ENCODE results near the gene ENTHD1. TPM values are rescaled to one million over a fixed set of nuclear protein-coding genes. Genes with fewer than 3 reads are reported as not detected.

Gene ENTHD1
- total RNA-seq, 1 experiment from 2014 or later: not detected

GRCh38 chr22:39923696-39924095, 30.1 kb upstream of the ENTHD1 start:
- POLR2A ChIA-PET: no interaction called here
- H3K9me3 ChIP-seq: no peaks in the 10 kb centered on the region
- intact Hi-C loops (cut with micrococcal nuclease; ENCODE audit: unreplicated experiment): no loop called here
- H3K27ac Mint-ChIP-seq (ENCODE audit: unreplicated experiment): no peak overlapping the region
- no peaks in the 10 kb centered on the region for H3K36me3 ChIP-seq (ENCODE audit: control insufficient read depth, insufficient read depth, low read length)
- CTCF ChIA-PET: interaction anchor here (0.6 kb wide), 1 partner anchor 14 kb away, joined by 3 read pairs; no protein-coding TSS in a partner anchor
- BruUV-seq (replicated peaks): no TSS peak
- H3K4me3 Mint-ChIP-seq (ENCODE audit: unreplicated experiment): no peak overlapping the region
- H3K4me1 Mint-ChIP-seq (ENCODE audit: low read depth, unreplicated experiment): no peaks in the 10 kb centered on the region
- H3K27me3 ChIP-seq (replicated peaks; ENCODE audit: control insufficient read depth, insufficient read depth, low read length): no peaks in the 10 kb centered on the region
- no peaks in the 10 kb centered on the region for H3K4me1 ChIP-seq
- no peak for TF ChIP-seq CTCF (IDR thresholded peaks at IDR 0.05; ENCODE audit: insufficient read depth in 1 of 2, low read depth in 1 of 2, low read length in 1 of 2, severe bottlenecking in 1 of 2, unreplicated experiment in 1 of 2)
- peaks cover 14% of the 10 kb centered on the region for H3K27me3 Mint-ChIP-seq (ENCODE audit: insufficient read depth, unreplicated experiment)
- H3K4me3 ChIP-seq (ENCODE audit: low read depth, low read length): no peak overlapping the region
- DNase-seq: no peak
- no peaks in the 10 kb centered on the region for H3K9me3 Mint-ChIP-seq (ENCODE audit: unreplicated experiment)
- no peaks in the 10 kb centered on the region for H3K36me3 Mint-ChIP-seq (ENCODE audit: insufficient read depth, unreplicated experiment)

DNA sequence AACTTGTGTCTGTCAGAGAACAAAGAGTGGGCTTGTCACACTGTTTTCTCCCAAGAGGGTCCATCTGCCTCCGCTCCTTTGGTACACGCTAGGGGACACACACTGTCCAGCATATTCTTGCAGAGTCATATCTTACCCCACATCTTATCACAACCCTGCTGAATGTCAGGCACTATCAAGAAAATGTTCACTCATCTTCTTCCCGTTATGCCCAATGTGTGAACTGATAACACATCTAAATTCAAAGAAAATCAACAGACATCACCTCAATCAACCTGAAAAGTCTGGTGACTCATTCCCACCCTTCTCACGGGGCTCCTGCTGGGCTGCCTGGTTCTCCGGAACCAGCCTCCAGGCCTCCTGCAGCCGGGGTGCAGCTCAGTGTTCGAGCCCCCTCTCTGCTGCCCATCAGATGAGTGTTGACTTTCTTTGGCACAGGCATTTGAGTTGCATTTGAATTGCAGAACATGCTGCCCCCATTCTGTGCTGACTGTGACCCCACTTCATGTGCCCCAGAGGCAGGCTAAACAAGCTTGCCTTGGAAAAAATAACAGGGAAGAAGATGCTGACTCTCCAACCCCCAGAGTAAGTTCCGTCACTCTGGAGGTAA, 26.7 kb upstream of the ENTHD1 start:
- H3K36me3 Mint-ChIP-seq (ENCODE audit: insufficient read depth, unreplicated experiment): no peaks in the 10 kb centered on the region
- Histone ChIP-seq H3K4me3 (ENCODE audit: low read depth, low read length) (no peak overlapping the region), H3K4me1 (no peaks in the 10 kb centered on the region), H3K27me3 (replicated peaks; ENCODE audit: control insufficient read depth, insufficient read depth, low read length) (no peaks in the 10 kb centered on the region; the same call in 1 of the 2 replicates), H3K36me3 (ENCODE audit: control insufficient read depth, insufficient read depth, low read length) (no peaks in the 10 kb centered on the region), H3K9me3 (no peaks in the 10 kb centered on the region)
- ChIA-PET CTCF (interaction anchor here (1.4 kb wide), 1 partner anchor 13 kb away, joined by 3 read pairs; no protein-coding TSS in a partner anchor), POLR2A (no interaction called here)
- intact Hi-C loops (cut with micrococcal nuclease; ENCODE audit: unreplicated experiment): no loop called here
- no peaks in the 10 kb centered on the region for H3K9me3 Mint-ChIP-seq (ENCODE audit: unreplicated experiment)
- H3K4me1 Mint-ChIP-seq (ENCODE audit: low read depth, unreplicated experiment): no peaks in the 10 kb centered on the region
- BruUV-seq (replicated peaks): no TSS peak
- peaks cover 19% of the 10 kb centered on the region for H3K27me3 Mint-ChIP-seq (ENCODE audit: insufficient read depth, unreplicated experiment)
- no peak overlapping the region for H3K27ac Mint-ChIP-seq (ENCODE audit: unreplicated experiment)
- DNase-seq: no peak
- TF ChIP-seq CTCF (IDR thresholded peaks at IDR 0.05; ENCODE audit: insufficient read depth in 1 of 2, low read depth in 1 of 2, low read length in 1 of 2, severe bottlenecking in 1 of 2, unreplicated experiment in 1 of 2): no peak
- no peak overlapping the region for H3K4me3 Mint-ChIP-seq (ENCODE audit: unreplicated experiment)

DNA sequence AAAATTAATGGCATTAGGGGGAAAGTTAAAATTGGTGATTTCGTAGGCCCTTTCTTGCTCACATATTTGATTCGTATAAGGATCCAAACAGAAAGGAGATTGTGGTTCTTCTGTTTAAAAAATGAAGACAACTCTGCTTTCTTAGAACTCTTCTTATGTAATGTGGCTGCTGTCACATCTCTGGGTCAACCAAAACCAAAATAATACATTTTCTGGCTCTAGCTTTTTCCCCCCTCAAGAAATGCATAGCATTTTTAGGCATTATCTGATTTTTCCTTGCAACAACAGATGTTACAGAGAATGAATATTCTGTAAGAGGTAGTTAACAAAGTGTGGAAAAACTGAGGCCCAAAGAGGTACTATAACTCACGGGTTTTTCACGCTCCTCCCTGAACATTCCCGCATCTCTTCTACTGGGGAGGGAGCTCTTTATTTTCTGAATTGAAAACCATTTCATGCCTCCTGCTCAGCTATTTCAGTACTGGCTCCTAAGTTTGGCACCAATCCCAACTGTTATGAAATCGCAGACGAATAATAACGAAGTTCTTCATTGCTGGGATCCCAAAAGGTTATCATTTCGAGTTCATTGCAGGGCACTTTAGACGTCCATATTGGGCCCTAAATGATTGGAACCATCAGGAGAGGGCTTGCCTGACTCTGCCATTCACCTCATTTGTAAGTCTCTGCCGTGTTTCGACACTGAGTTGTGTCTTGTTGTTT, 24.4 kb upstream of the ENTHD1 start:
- H3K4me3 Mint-ChIP-seq (ENCODE audit: unreplicated experiment): no peak overlapping the region
- no peaks in the 10 kb centered on the region for H3K9me3 Mint-ChIP-seq (ENCODE audit: unreplicated experiment)
- Histone ChIP-seq H3K4me1 (no peaks in the 10 kb centered on the region), H3K36me3 (ENCODE audit: control insufficient read depth, insufficient read depth, low read length) (no peaks in the 10 kb centered on the region), H3K9me3 (no peaks in the 10 kb centered on the region), H3K4me3 (ENCODE audit: low read depth, low read length) (no peak overlapping the region), H3K27me3 (replicated peaks; ENCODE audit: control insufficient read depth, insufficient read depth, low read length) (no peaks in the 10 kb centered on the region; the same call in 1 of the 2 replicates)
- POLR2A ChIA-PET: no interaction called here
- H3K27me3 Mint-ChIP-seq (ENCODE audit: insufficient read depth, unreplicated experiment): peaks cover 21% of the 10 kb centered on the region
- BruUV-seq (replicated peaks): no TSS peak
- H3K27ac Mint-ChIP-seq (ENCODE audit: unreplicated experiment): no peak overlapping the region
- CTCF ChIA-PET: no interaction called here
- TF ChIP-seq CTCF (IDR thresholded peaks at IDR 0.05; ENCODE audit: insufficient read depth in 1 of 2, low read depth in 1 of 2, low read length in 1 of 2, severe bottlenecking in 1 of 2, unreplicated experiment in 1 of 2): no peak
- H3K4me1 Mint-ChIP-seq (ENCODE audit: low read depth, unreplicated experiment): no peaks in the 10 kb centered on the region
- DNase-seq: no peak
- no peaks in the 10 kb centered on the region for H3K36me3 Mint-ChIP-seq (ENCODE audit: insufficient read depth, unreplicated experiment)
- intact Hi-C loops (cut with micrococcal nuclease; ENCODE audit: unreplicated experiment): no loop called here

Data from Caco-2 (cell line).